Karpas-422 (cell line): ENCODE measurements around the gene IER2. TPM values are rescaled to one million over a fixed set of nuclear protein-coding genes. Genes with fewer than 3 reads are reported as not detected.
A peak's percentile ranks its signal among the peaks of the same experiment; 100 is the strongest.
"Not testable (repeated sequence)": the region's sequence is repeated elsewhere in the genome, so short reads cannot be mapped to it uniquely, and the experiment has no call there.

Experiments
- DNase-seq: peaks from one replicate; pipeline ENCODE4 v3.0.0-alpha.2; 2015
- H2AFZ ChIP-seq: fragments of 200-600 bp; sonication (generic); 2 replicates; pipeline ENCODE4 v1.6.1; 2014; ENCODE audit warnings: antibody characterized with exemption, low read length, mixed read lengths
- H3K27ac ChIP-seq: fragments of 200-600 bp; sonication (generic); 2 replicates; pipeline ENCODE4 v1.5.1; 2014; ENCODE audit warnings: mild to moderate bottlenecking, low read length, moderate library complexity
- H3K27me3 ChIP-seq: fragments of 200-600 bp; sonication (generic); 2 replicates; pipeline ENCODE4 v1.6.1; 2014; ENCODE audit warnings: low read length, mixed read lengths
- H3K36me3 ChIP-seq: fragments of 200-600 bp; sonication (generic); 2 replicates; pipeline ENCODE4 v1.6.1; 2014; ENCODE audit warnings: low read length, mixed read lengths; ENCODE audit not compliant: insufficient read depth
- H3K4me1 ChIP-seq: fragments of 200-600 bp; sonication (generic); 2 replicates; pipeline ENCODE4 v1.6.1; 2014; ENCODE audit warnings: mild to moderate bottlenecking, low read length, mixed read lengths
- H3K4me2 ChIP-seq: fragments of 200-600 bp; sonication (generic); 2 replicates; pipeline ENCODE4 v1.6.1; 2014; ENCODE audit warnings: low read length, low read depth, mild to moderate bottlenecking; ENCODE audit not compliant: poor library complexity, severe bottlenecking
- H3K4me3 ChIP-seq: fragments of 200-600 bp; sonication (generic); 2 replicates; pipeline ENCODE4 v1.5.1; 2014; ENCODE audit warnings: mild to moderate bottlenecking, antibody characterized with exemption, low read length, mixed read lengths
- H3K79me2 ChIP-seq: fragments of 200-600 bp; sonication (generic); 2 replicates; pipeline ENCODE4 v1.6.1; 2014; ENCODE audit warnings: mild to moderate bottlenecking, low read length, mixed read lengths
- H3K9ac ChIP-seq: fragments of 200-600 bp; sonication (generic); 2 replicates; pipeline ENCODE4 v1.6.0; 2014; ENCODE audit warnings: low read length
- H3K9me2 ChIP-seq: fragments of 200-600 bp; sonication (generic), shearing (Covaris generic); replicated peaks from 2 replicates; pipeline ENCODE4 v1.6.0; 2014; ENCODE audit warnings: mild to moderate bottlenecking, low read length, moderate library complexity; ENCODE audit not compliant: insufficient read depth
- H3K9me3 ChIP-seq: fragments of 300-700, 200-600 bp; sonication (generic); 2 replicates; pipeline ENCODE4 v1.6.1; 2014; ENCODE audit warnings: low read length, mixed read lengths
- H4K20me1 ChIP-seq: fragments of 200-600 bp; sonication (generic); 2 replicates; pipeline ENCODE4 v1.6.1; 2014; ENCODE audit warnings: mild to moderate bottlenecking, antibody characterized with exemption, low read length, low read depth; ENCODE audit not compliant: insufficient read depth
- total RNA-seq: library from RNA; depleted of rRNA; stranded (reverse); fragments of >200 nt; shearing (Covaris generic); gene quantifications from 2 replicates; pipeline ENCODE4 v1.2.3, GENCODE V29; 2014; ENCODE audit warnings: low replicate concordance

Gene IER2
- total RNA-seq, 1 experiment from 2014 or later = 7.3 TPM

GRCh38 chr19:13186688-13187087 is 36.5 kb downstream of the IER2 start:
- H3K4me1 ChIP-seq, H3K4me3 ChIP-seq, H3K79me2 ChIP-seq, H3K27me3 ChIP-seq, H3K4me2 ChIP-seq, H3K27ac ChIP-seq, H4K20me1 ChIP-seq, H2AFZ ChIP-seq, H3K9me2 ChIP-seq, H3K36me3 ChIP-seq, DNase-seq, H3K9me3 ChIP-seq, H3K9ac ChIP-seq: not testable (repeated sequence)

GRCh38 chr19:13187419-13187818 is 37.2 kb downstream of the IER2 start:
- peak; percentile 7 for DNase-seq
- no peak overlapping the region for H3K9ac ChIP-seq
- no peaks in the 10 kb centered on the region for H3K4me1 ChIP-seq
- no peaks in the 10 kb centered on the region for H3K27me3 ChIP-seq
- H3K79me2 ChIP-seq = no peaks in the 10 kb centered on the region
- H3K4me2 ChIP-seq = no peak overlapping the region
- H3K9me2 ChIP-seq = no peaks in the 10 kb centered on the region
- H3K4me3 ChIP-seq = no peak overlapping the region
- no peaks in the 10 kb centered on the region for H3K9me3 ChIP-seq
- no peaks in the 10 kb centered on the region for H4K20me1 ChIP-seq
- H3K36me3 ChIP-seq = no peaks in the 10 kb centered on the region
- H2AFZ ChIP-seq = no peak overlapping the region
- no peak overlapping the region for H3K27ac ChIP-seq

- no peaks in the 10 kb centered on the region for H3K9me2 ChIP-seq
- no peaks in the 10 kb centered on the region for H3K4me1 ChIP-seq
- no peaks in the 10 kb centered on the region for H4K20me1 ChIP-seq
- no peak overlapping the region for H3K4me3 ChIP-seq
- no peak overlapping the region for H3K27ac ChIP-seq
- H3K79me2 ChIP-seq = no peaks in the 10 kb centered on the region
- H3K9me3 ChIP-seq = no peaks in the 10 kb centered on the region
- no peaks in the 10 kb centered on the region for H3K36me3 ChIP-seq
- no peak overlapping the region for H3K9ac ChIP-seq
- H2AFZ ChIP-seq = no peak overlapping the region
- peak; percentile 29 for DNase-seq
- no peaks in the 10 kb centered on the region for H3K27me3 ChIP-seq
- H3K4me2 ChIP-seq = no peak overlapping the region
These were observed 39.4 kb downstream of the IER2 start for GRCh38 chr19:13189600-13189999.

- no peaks in the 10 kb centered on the region for H3K9me2 ChIP-seq
- H3K27ac ChIP-seq = no peak overlapping the region
- DNase-seq = no peak
- H3K79me2 ChIP-seq = no peaks in the 10 kb centered on the region
- H3K27me3 ChIP-seq = no peaks in the 10 kb centered on the region
- H4K20me1 ChIP-seq = no peaks in the 10 kb centered on the region
- no peak overlapping the region for H2AFZ ChIP-seq
- H3K4me1 ChIP-seq = no peaks in the 10 kb centered on the region
- H3K9ac ChIP-seq = no peak overlapping the region
- no peak overlapping the region for H3K4me2 ChIP-seq
- H3K36me3 ChIP-seq = no peaks in the 10 kb centered on the region
- no peak overlapping the region for H3K4me3 ChIP-seq
- no peaks in the 10 kb centered on the region for H3K9me3 ChIP-seq
These were observed 40.8 kb downstream of the IER2 start for GRCh38 chr19:13190781-13191540.

- no peaks in the 10 kb centered on the region for H4K20me1 ChIP-seq
- H3K9me3 ChIP-seq = no peaks in the 10 kb centered on the region
- no peaks in the 10 kb centered on the region for H3K79me2 ChIP-seq
- no peaks in the 10 kb centered on the region for H3K4me1 ChIP-seq
- no peak overlapping the region for H3K4me3 ChIP-seq
- H3K4me2 ChIP-seq = no peak overlapping the region
- H3K27me3 ChIP-seq = no peaks in the 10 kb centered on the region
- no peak overlapping the region for H3K9ac ChIP-seq
- DNase-seq = peak; percentile 86
- no peak overlapping the region for H2AFZ ChIP-seq
- H3K36me3 ChIP-seq = no peaks in the 10 kb centered on the region
- H3K9me2 ChIP-seq = no peaks in the 10 kb centered on the region
- H3K27ac ChIP-seq = no peak overlapping the region
These were observed 45.5 kb downstream of the IER2 start for GRCh38 chr19:13195678-13196077.

GRCh38 chr19:13198634-13199033 is 48.4 kb downstream of the IER2 start:
- H3K9ac ChIP-seq = no peak overlapping the region

GRCh38 chr19:13202112-13202511 is 51.9 kb downstream of the IER2 start:
- not testable (repeated sequence) for H4K20me1 ChIP-seq, H3K4me1 ChIP-seq, H3K9me2 ChIP-seq, H3K9me3 ChIP-seq, H3K9ac ChIP-seq, H3K36me3 ChIP-seq, H3K4me2 ChIP-seq, H2AFZ ChIP-seq, H3K79me2 ChIP-seq, DNase-seq, H3K27ac ChIP-seq, H3K4me3 ChIP-seq, H3K27me3 ChIP-seq

More at GRCh38 chr19:13198634-13199033, 48.4 kb downstream of the IER2 start:
- no peak for DNase-seq
- H4K20me1 ChIP-seq = no peaks in the 10 kb centered on the region
- no peaks in the 10 kb centered on the region for H3K79me2 ChIP-seq
- no peaks in the 10 kb centered on the region for H3K36me3 ChIP-seq
- H3K4me2 ChIP-seq = no peak overlapping the region
- H3K9me3 ChIP-seq = no peaks in the 10 kb centered on the region
- no peaks in the 10 kb centered on the region for H3K27me3 ChIP-seq
- no peak overlapping the region for H3K27ac ChIP-seq
- H3K4me3 ChIP-seq = no peak overlapping the region
- H3K4me1 ChIP-seq = no peaks in the 10 kb centered on the region
- no peak overlapping the region for H2AFZ ChIP-seq
- H3K9me2 ChIP-seq = no peaks in the 10 kb centered on the region
